ENCODE measurements around the gene PKN1.
A peak's percentile ranks its signal among the peaks of the same experiment; 100 is the strongest.
"Not testable (repeated sequence)": the region's sequence is repeated elsewhere in the genome, so short reads cannot be mapped to it uniquely, and the experiment has no call there.

The PKN1 gene

DNA sequence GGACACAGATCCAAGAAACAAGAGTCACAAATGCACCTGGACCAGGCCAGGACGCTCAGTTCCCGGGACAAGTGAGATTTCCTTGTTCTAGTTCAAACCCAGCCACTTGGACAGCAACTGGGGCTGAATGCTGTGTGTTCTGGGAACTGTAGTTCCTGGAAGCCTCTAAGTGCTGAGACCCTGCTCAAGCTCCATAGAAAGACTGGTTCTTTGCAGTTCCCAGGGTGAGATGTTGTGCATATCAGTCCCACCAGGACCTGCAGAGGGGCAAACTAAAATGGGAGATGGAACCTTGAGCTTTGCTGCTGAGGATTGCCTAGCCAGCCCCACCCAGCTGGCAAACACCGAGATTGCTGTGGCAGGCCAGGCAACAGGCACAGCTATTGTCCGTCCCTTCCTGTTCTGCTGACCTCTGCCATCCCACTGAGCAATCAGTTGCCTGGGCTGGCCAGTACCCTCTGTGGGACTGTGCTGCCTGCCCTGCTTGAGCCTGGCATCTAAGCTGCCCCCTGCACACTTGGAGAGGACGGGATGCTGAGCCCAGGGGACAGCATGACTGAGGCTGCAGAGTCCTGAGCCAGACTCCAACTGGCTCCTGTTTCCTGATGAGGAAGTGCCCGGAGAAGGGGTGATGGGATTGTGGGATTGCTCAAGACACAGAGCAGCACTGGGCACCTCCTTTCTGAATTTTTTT lies 64.3 kb downstream of the PKN1 start:
- TF ChIP-seq, protein P1, sequence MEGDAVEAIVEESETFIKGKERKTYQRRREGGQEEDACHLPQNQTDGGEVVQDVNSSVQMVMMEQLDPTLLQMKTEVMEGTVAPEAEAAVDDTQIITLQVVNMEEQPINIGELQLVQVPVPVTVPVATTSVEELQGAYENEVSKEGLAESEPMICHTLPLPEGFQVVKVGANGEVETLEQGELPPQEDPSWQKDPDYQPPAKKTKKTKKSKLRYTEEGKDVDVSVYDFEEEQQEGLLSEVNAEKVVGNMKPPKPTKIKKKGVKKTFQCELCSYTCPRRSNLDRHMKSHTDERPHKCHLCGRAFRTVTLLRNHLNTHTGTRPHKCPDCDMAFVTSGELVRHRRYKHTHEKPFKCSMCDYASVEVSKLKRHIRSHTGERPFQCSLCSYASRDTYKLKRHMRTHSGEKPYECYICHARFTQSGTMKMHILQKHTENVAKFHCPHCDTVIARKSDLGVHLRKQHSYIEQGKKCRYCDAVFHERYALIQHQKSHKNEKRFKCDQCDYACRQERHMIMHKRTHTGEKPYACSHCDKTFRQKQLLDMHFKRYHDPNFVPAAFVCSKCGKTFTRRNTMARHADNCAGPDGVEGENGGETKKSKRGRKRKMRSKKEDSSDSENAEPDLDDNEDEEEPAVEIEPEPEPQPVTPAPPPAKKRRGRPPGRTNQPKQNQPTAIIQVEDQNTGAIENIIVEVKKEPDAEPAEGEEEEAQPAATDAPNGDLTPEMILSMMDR (conservative IDR thresholded peaks at IDR 0.05), result no peak
- no peak for TF ChIP-seq ZFX (IDR thresholded peaks at IDR 0.05)
- peak overlapping the region; percentile 77 for H3K27ac ChIP-seq

DNA sequence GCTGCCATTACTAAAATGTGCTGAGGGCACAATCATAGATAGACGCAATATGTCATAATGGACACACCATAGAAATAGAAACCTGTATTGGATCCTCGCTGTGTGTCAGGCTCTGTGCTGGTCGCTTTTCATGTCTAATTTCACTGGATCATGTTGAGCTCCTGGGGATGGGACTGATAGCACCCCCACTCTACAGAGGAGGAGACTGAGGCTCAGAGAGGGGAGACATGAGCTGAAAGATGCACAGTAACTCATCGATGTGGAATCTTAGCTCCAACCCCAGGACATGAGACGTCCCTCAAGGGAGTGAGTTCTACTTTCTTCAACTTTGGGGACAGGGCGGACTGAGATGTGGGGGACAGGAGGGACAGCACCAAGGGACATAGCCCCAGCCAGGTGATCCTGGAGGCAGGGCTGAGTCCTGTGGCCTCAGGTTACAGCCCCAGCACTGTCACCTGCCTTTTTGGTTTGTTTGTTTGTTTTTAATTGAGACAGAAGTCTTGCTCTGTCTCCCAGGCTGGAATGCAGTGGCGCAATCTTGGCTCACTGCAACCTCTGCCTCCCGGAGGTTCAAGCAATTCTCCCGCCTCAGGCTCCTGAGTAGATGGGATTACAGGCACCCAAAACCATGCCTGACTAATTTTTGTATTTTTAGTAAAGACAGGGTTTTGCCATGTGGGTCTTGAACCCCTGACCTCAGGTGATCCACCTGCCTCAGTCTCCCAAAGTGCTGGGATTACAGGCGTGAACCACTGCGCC lies 69.4 kb downstream of the PKN1 start:
- TF ChIP-seq ZFX (IDR thresholded peaks at IDR 0.05), result no peak
- TF ChIP-seq, protein P1 (conservative IDR thresholded peaks at IDR 0.05), result no peak
- H3K27ac ChIP-seq, result no peak overlapping the region

DNA sequence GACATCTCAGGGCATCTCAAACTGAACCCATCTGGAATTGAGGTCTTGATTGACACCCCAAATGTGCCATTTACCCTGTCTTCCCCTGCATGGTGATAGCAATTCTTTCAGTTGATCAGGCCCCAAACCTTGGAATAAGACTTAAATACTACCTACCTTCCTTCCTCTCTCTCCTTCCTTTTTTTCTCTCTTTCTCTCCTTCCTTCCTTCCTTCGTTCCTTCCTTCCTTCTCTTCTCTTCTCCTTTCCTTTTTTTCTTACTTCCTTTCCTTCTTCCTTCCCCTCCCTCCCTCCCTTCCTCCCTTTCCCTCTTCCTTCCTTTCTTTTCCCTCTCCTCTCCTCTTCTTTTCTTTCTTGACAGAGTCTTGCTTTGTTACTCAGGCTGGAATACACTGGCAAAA lies 70.2 kb downstream of the PKN1 start:
- no peak for TF ChIP-seq ZFX (IDR thresholded peaks at IDR 0.05)
- TF ChIP-seq, protein P1 (conservative IDR thresholded peaks at IDR 0.05), result no peak
- H3K27ac ChIP-seq, result no peak overlapping the region

DNA sequence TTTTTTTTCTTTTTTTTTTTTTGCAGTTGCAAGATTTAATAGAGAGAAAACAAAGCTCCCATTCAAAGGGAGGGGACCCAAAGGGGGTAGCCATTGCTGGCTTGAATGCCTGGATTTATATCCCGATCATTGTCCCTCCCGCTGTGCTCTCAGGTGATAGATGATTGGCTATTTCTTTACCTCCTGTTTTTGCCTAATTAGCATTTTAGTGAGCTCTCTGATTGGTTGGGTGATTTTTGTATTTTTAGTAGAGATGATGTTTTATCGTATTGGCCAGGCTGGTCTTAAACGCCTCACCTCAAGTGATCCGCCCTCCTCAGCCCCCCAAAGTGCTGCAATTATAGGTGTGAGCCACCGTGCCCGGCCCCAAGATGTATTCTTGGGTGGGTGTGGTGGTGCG lies 71.5 kb downstream of the PKN1 start:
- H3K27ac ChIP-seq, result not testable (repeated sequence)

DNA sequence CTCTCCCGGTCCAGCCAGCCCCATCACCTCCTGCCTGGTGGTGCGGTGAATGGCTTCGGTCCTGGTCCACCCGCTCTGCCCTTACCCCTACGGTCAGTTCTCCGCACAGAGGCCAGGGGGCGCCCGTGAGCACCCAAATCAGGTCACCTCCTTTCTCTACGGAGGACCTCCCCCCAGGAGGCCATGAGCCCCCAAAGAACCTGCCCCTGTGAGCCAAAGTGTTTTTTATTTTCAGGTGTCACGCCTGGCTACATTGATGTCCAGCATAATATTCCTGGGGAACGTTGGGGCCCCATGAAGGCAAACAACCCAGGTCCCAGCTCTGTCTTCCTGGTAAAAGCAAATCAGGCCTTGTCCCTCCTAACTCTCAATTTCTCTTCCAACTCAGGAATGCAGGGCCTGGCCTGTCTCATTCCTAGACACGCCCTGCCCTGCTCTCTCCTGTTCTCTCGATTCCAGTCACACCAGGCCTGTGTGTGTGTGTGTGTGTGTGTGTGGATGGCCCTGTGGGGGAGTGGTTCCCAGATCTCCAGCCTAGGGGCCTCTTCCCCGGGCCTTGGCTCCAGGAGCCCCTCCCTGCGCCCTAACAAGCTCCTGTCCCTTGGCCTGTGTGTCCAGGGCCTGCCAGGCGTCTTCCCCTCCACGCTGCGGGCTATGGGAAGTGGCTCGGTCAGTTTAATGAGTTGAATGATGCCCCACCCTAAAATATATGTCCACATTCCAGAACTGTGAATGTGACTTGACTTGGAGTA lies 72.6 kb downstream of the PKN1 start:
- no peak overlapping the region for H3K27ac ChIP-seq
- TF ChIP-seq, protein P1 (conservative IDR thresholded peaks at IDR 0.05), result peak; percentile 94
- no peak for TF ChIP-seq ZFX (IDR thresholded peaks at IDR 0.05)

DNA sequence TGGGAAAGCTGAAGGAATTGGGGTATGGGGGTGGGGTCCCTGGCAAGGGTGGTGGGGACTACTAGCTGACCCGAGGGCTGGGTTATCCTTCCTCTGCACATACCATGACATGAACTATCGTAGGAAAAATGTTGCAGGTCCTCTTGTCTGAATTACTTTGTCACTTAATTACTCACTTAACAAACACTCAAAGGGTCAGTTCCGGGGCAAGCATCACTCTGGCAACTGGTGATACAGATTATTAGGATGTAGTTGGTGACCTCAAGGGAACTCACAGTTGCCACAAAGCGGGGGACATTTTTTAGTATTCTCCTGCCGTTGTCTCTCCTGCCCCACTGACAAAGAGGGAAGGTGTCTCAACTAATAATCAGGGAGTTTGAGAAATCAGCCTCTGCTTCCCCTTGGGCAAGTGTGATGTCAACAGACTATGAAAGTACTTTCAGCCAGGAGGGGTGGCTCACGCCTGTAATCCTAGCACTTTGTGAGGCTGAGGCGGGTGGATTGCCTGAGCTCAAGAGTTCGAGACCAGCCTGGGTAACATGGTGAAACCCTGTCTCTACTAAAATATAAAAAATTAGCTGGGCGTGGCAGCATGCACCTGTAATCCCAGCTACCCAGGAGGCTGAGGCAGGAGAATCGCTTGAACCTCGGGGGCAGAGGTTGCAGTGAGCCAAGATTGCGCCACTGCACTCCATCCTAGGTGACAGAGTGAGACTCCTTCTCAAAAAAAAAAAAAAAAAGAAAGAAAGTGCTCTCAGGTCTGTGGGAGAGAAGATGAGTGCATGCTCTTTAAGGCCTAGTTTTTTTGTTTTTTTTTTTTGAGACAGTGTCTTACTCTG lies 74.8 kb downstream of the PKN1 start:
- TF ChIP-seq, protein P1 (conservative IDR thresholded peaks at IDR 0.05), result no peak
- no peak overlapping the region for H3K27ac ChIP-seq

All from C4-2B (cell line).